ENCODE results near the gene MTMR1. TPM values are rescaled to one million over a fixed set of nuclear protein-coding genes. Genes with fewer than 3 reads are reported as not detected.

The MTMR1 gene
- total and polyA plus RNA-seq, 3 experiments from 2014 or later: 30.9 to 39.7 (median 38.2) TPM

DNA sequence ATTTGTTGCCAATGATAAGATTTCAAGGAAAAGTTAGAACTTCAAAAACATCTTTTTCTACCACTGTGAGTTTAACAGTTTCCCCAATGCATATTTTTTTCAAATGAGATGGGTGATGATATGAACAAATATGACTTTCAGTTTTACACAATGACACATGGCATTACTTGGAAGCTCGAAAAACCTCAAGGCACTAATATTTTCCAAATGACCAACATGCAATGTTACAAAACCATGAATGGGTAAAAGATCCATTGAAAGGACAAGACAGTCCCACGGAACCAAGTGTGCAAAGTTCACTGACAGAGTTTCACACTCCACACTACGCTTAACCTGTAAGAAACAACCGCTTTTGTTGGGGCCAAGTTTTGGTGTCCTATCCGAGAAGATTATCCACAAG is 120.7 kb downstream of the MTMR1 start:
- no peak for DNase-seq
- H3K36me3 ChIP-seq (ENCODE audit: insufficient read depth, low read length): no peaks in the 10 kb centered on the region
- CTCF ChIA-PET: no interaction called here
- no peak overlapping the region for H3K27ac ChIP-seq (ENCODE audit: low read depth, low read length)
- no peaks in the 10 kb centered on the region for H3K4me1 ChIP-seq (ENCODE audit: insufficient read depth, low read length)
- H3K27me3 ChIP-seq (ENCODE audit: insufficient read depth, low read length, poor library complexity, severe bottlenecking): no peaks in the 10 kb centered on the region
- H3K4me3 Mint-ChIP-seq: no peak overlapping the region
- no peaks in the 10 kb centered on the region for H3K27me3 Mint-ChIP-seq
- H3K27ac Mint-ChIP-seq: no peak overlapping the region
- H3K9me3 ChIP-seq (ENCODE audit: low read length): no peaks in the 10 kb centered on the region
- no peak overlapping the region for H3K4me3 ChIP-seq (ENCODE audit: low read length)
- H3K36me3 Mint-ChIP-seq: peaks cover 3 to 33% (median 11%) of the 10 kb centered on the region in 3 donors
- POLR2A ChIA-PET: no interaction called here
- peaks cover 0 to 4% (median 0%) of the 10 kb centered on the region in 5 donors for H3K9me3 Mint-ChIP-seq
- peaks cover 0 to 9% (median 0%) of the 10 kb centered on the region in 3 donors for H3K4me1 Mint-ChIP-seq

Other genes with a start within 250 kb of the MTMR1 start
- gene MTM1, start 124.8 kb upstream of the MTMR1 start, total RNA-seq: 10 to 100 TPM; 16.6 to 19.5 TPM
- 13.6 TPM for gene MTM1, start 124.8 kb upstream of the MTMR1 start, polyA plus RNA-seq
- 10 to 100 TPM; 13.7 to 14.7 TPM for gene CD99L2, start 205.3 kb downstream of the MTMR1 start, total RNA-seq
- 15.9 TPM for gene CD99L2, start 205.3 kb downstream of the MTMR1 start, polyA plus RNA-seq

Measured in CD8-positive, alpha-beta memory T cell (primary cell).